HepG2 (cell line): Measurements from ENCODE around the gene BRD3. TPM values are rescaled to one million over a fixed set of nuclear protein-coding genes. Genes with fewer than 3 reads are reported as not detected.

Experiments used
- ATAC-seq: fragments of 200-7000 bp; cut with Tn5 transposase; 3 replicates; pipeline ENCODE4 v1.9.1; 2020; ENCODE audit warnings: mild to moderate bottlenecking, moderate library complexity
- BruUV-seq: library from RNA; stranded (reverse); fragments of 400-500 nt; replicated peaks from 2 replicates; lab custom pipeline; 2021; lab: Mats Ljungman, UMichigan
- CTCF ChIA-PET: fragments of 300-600 bp; formaldehyde crosslinking; extraction: SDS; loops from one replicate; lab custom pipeline; 2021; ENCODE audit warnings: low total read pairs, inconsistent platforms, low intra/inter-chr PET ratio; lab: Yijun Ruan, JAX
- POLR2A ChIA-PET: fragments of 350-600 bp; sonication (Branson Sonifier 250); formaldehyde crosslinking; loops from one replicate; lab custom pipeline; 2020; ENCODE audit warnings: antibody characterized with exemption, inconsistent platforms; lab: Yijun Ruan, JAX
- DNase-seq: peaks from one replicate; pipeline ENCODE4 v3.0.0-alpha.2; 2015; ENCODE audit warnings: low spot score
- FAIRE-seq: peaks from 3 replicates; lab custom pipeline; 2011; peaks lifted over from hg19 to GRCh38; lab: Jason Lieb, UNC
- H2AFZ ChIP-seq: one replicate; pipeline ENCODE4 v1.6.1; 2011; ENCODE audit warnings: low read length, inconsistent platforms
- H3K27ac ChIP-seq: fragments of 300-600 bp; 3 replicates; pipeline ENCODE4 v1.8.0; 2011; ENCODE audit warnings: mixed run types, mild to moderate bottlenecking, mixed read lengths, low read length, inconsistent platforms; ENCODE audit not compliant: insufficient read depth; ENCODE audit errors: extremely low read length
- H3K27me3 ChIP-seq, 2 experiments: fragments of 200-600 bp in 1 of 2; 2 replicates in 1 of 2; 3 replicates in 1 of 2; pipeline versions ENCODE4 v1.6.0 to v1.8.0; 2011; ENCODE audit warnings: low read length in 2 of 2, mild to moderate bottlenecking in 2 of 2, moderate library complexity in 2 of 2, inconsistent platforms in 1 of 2; ENCODE audit not compliant: insufficient read depth in 2 of 2, control insufficient read depth in 1 of 2
- H3K36me3 ChIP-seq, 2 experiments: fragments of 200-600 bp in 1 of 2; replicated peaks in 1 of 2; 2 replicates in 1 of 2; 3 replicates in 1 of 2; pipeline versions ENCODE4 v1.5.1 to v1.8.0; 2011; ENCODE audit warnings: low read length in 2 of 2, inconsistent platforms in 1 of 2; ENCODE audit not compliant: insufficient read depth in 2 of 2, control insufficient read depth in 1 of 2
- H3K4me1 ChIP-seq: 2 replicates; pipeline ENCODE4 v1.5.1; 2012; ENCODE audit warnings: low read length, inconsistent platforms; ENCODE audit not compliant: insufficient read depth
- H3K4me2 ChIP-seq: 2 replicates; pipeline ENCODE4 v1.6.0; 2011; ENCODE audit warnings: low read depth, low read length, inconsistent platforms
- H3K4me3 ChIP-seq, 3 experiments: fragments of 200-600 bp in 1 of 3; sonication (generic), shearing (Covaris generic) in 1 of 3; replicated peaks in 1 of 3; 2 replicates each; pipeline ENCODE4 v1.5.1; 2011 to 2016; ENCODE audit warnings: low read length in 3 of 3, inconsistent platforms in 2 of 3, low read depth in 2 of 3, mild to moderate bottlenecking in 2 of 3, control low read depth in 1 of 3, mixed read lengths in 1 of 3; ENCODE audit not compliant: insufficient read depth in 1 of 3
- H3K79me2 ChIP-seq: one replicate; pipeline ENCODE4 v1.6.1; 2011; ENCODE audit warnings: low read length, inconsistent platforms; ENCODE audit not compliant: insufficient read depth
- H3K9ac ChIP-seq: 2 replicates; pipeline ENCODE4 v1.6.0; 2011; ENCODE audit warnings: mild to moderate bottlenecking, low read depth, low read length, inconsistent platforms; ENCODE audit not compliant: insufficient read depth
- H3K9me3 ChIP-seq: 2 replicates; pipeline ENCODE4 v1.5.1; 2012; ENCODE audit warnings: mild to moderate bottlenecking, low read length
- H4K20me1 ChIP-seq: 2 replicates; pipeline ENCODE4 v1.6.0; 2011; ENCODE audit warnings: inconsistent platforms, mild to moderate bottlenecking, low read length, moderate library complexity; ENCODE audit not compliant: insufficient read depth
- BRCA1 ChIP-seq: sonication (generic); formaldehyde crosslinking; IDR thresholded peaks from 2 replicates; pipeline ENCODE4 v1.4.0; 2020; ENCODE audit warnings: missing genetic modification reagents
- CEBPG ChIP-seq: IDR thresholded peaks from 2 replicates; pipeline ENCODE4 v1.6.1; 2016
- ETV6 ChIP-seq: sonication (generic); formaldehyde crosslinking; conservative IDR thresholded peaks from 2 replicates; pipeline ENCODE4 v1.4.0; 2020; ENCODE audit warnings: missing genetic modification reagents
- FOXJ3 ChIP-seq: sonication (generic); formaldehyde crosslinking; IDR thresholded peaks from 2 replicates; pipeline ENCODE4 v1.4.0; 2020; ENCODE audit warnings: missing genetic modification reagents, mild to moderate bottlenecking, borderline replicate concordance
- HNRNPUL1 ChIP-seq: fragments of 200-400 bp; formaldehyde crosslinking; IDR thresholded peaks from 2 replicates; pipeline ENCODE4 v1.6.1; 2017; ENCODE audit warnings: low read depth, mild to moderate bottlenecking, low read length, moderate library complexity
- MAFK ChIP-seq, 2 experiments: IDR thresholded peaks in 1 of 2; conservative IDR thresholded peaks in 1 of 2; 2 replicates each; pipeline ENCODE4 v1.6.1; 2011; ENCODE audit warnings: improper control_type of control experiment in 2 of 2, low read length in 2 of 2
- MED8 ChIP-seq: sonication (generic); formaldehyde crosslinking; IDR thresholded peaks from 2 replicates; pipeline ENCODE4 v1.8.1; 2023; ENCODE audit warnings: mild to moderate bottlenecking, missing genetic modification reagents; ENCODE audit not compliant: insufficient replicate concordance
- NCOA2 ChIP-seq: sonication (generic); formaldehyde crosslinking; IDR thresholded peaks from 2 replicates; pipeline ENCODE4 v1.8.0; 2022; ENCODE audit warnings: inconsistent platforms
- RBM39 ChIP-seq: fragments of 200-400 bp; formaldehyde crosslinking; IDR thresholded peaks from one replicate; pipeline ENCODE4 v1.6.1; 2018; ENCODE audit warnings: antibody characterized with exemption, mild to moderate bottlenecking, low read depth, low read length; ENCODE audit not compliant: poor library complexity, severe bottlenecking
- SP140L ChIP-seq: sonication (generic); formaldehyde crosslinking; IDR thresholded peaks from 2 replicates; pipeline ENCODE4 v1.4.0; 2020; ENCODE audit warnings: missing genetic modification reagents, borderline replicate concordance
- SP2 ChIP-seq: sonication (generic); formaldehyde crosslinking; IDR thresholded peaks from 2 replicates; pipeline ENCODE4 v1.5.1; 2020; ENCODE audit warnings: mild to moderate bottlenecking, missing genetic modification reagents
- TAF15 ChIP-seq: fragments of 200-400 bp; formaldehyde crosslinking; IDR thresholded peaks from one replicate; pipeline ENCODE4 v1.6.1; 2018; ENCODE audit warnings: mild to moderate bottlenecking, low read depth, low read length; ENCODE audit not compliant: poor library complexity, severe bottlenecking
- THAP8 ChIP-seq: sonication (generic); formaldehyde crosslinking; IDR thresholded peaks from 2 replicates; pipeline ENCODE4 v1.5.1; 2020; ENCODE audit warnings: missing genetic modification reagents, mild to moderate bottlenecking, borderline replicate concordance
- XBP1 ChIP-seq: sonication (generic); formaldehyde crosslinking; IDR thresholded peaks from 2 replicates; pipeline ENCODE4 v1.5.0; 2020; ENCODE audit warnings: missing genetic modification reagents
- ZNF207 ChIP-seq: fragments of 450-650 bp; IDR thresholded peaks from 2 replicates; pipeline ENCODE4 v1.6.1; 2016; ENCODE audit warnings: antibody characterized with exemption, borderline replicate concordance
- ZNF607 ChIP-seq: sonication (generic); formaldehyde crosslinking; IDR thresholded peaks from 2 replicates; pipeline ENCODE4 v1.5.1; 2020; ENCODE audit warnings: missing genetic modification reagents, mild to moderate bottlenecking, borderline replicate concordance
- ZNF660 ChIP-seq: sonication (generic); formaldehyde crosslinking; IDR thresholded peaks from 2 replicates; pipeline ENCODE4 v1.5.1; 2020; ENCODE audit warnings: mild to moderate bottlenecking, low read depth, missing genetic modification reagents, borderline replicate concordance
- ZNF781 ChIP-seq: sonication (generic); formaldehyde crosslinking; IDR thresholded peaks from 2 replicates; pipeline ENCODE4 v1.5.1; 2020; ENCODE audit warnings: borderline replicate concordance, mild to moderate bottlenecking, missing genetic modification reagents; ENCODE audit errors: not compliant biosample characterization
- WGBS: methylation state at CpG from one replicate; pipeline ENCODE4 v1.1.6; 2017; ENCODE audit warnings: low lambda C conversion rate; 5-methylcytosine and 5-hydroxymethylcytosine counted together
- in situ Hi-C: cut with HindIII; loops from 2 replicates; pipeline ENCODE4 v1.10.0; 2017; ENCODE audit warnings: low pct_unique_long_range_greater_than_20kb; ENCODE audit not compliant: extremely low pct_ligation_motif_present
- intact Hi-C: fragments of 100-400 bp; cut with micrococcal nuclease; formaldehyde crosslinking; loops from one replicate; pipeline ENCODE4 v1.10.0; 2022; ENCODE audit not compliant: unreplicated experiment
- polyA plus RNA-seq, 8 experiments: library from polyadenylated mRNA; depleted of rRNA in 3 of 8; stranded (reverse) in 7 of 8; unstranded in 1 of 8; fragments of >200 nt; fragmentation: Illumina TruSeq in 4 of 8; extraction: Trizol in 4 of 8; gene quantifications; 2 replicates each; pipeline versions ENCODE4 v1.2.1 to v1.2.3, GENCODE V29; 2011 to 2016; ENCODE audit warnings: low read depth in 4 of 8, missing spikeins in 1 of 8, mixed read lengths in 1 of 8; ENCODE audit not compliant: insufficient read depth in 1 of 8
- total RNA-seq, 5 experiments: library from RNA; depleted of rRNA; stranded (reverse); fragments of >200 nt; fragmentation: Illumina TruSeq; extraction: Trizol; gene quantifications; 2 replicates each; pipeline ENCODE4 v1.2.3, GENCODE V29; 2016; ENCODE audit warnings: low read depth in 1 of 5
- TF ChIP-seq, protein P1 (sequence below), 2 experiments: sonication (generic) in 1 of 2; formaldehyde crosslinking in 1 of 2; IDR thresholded peaks; 2 replicates each; pipeline versions ENCODE4 v1.4.0 to v1.6.1; 2016 to 2020; ENCODE audit warnings: borderline replicate concordance in 1 of 2, low read depth in 1 of 2, mild to moderate bottlenecking in 1 of 2, missing genetic modification reagents in 1 of 2

The BRD3 gene
- total and polyA plus RNA-seq, 2 of the 13 experiments (the other 11 are each of a cell fraction or from before 2014, with no cell fraction given): 5.9 to 12.9 TPM

- no TSS peak for BruUV-seq
- H3K4me2 ChIP-seq: no peak overlapping the region
- ChIA-PET CTCF (no interaction called here), POLR2A (no interaction called here)
- ATAC-seq (no peak), FAIRE-seq (no peak), DNase-seq (no peak)
- H3K9me3 ChIP-seq: no peaks in the 10 kb centered on the region
- H3K36me3 ChIP-seq: peaks cover 42 to 72% of the 10 kb centered on the region in 2 experiments
- H3K27me3 ChIP-seq: no peaks in the 10 kb centered on the region
- H4K20me1 ChIP-seq: no peaks in the 10 kb centered on the region
- H3K4me1 ChIP-seq: peaks cover 4% of the 10 kb centered on the region
- no peak for TF ChIP-seq ETV6 (CRISPR knock-in tag)
- TF ChIP-seq HNRNPUL1: no peak
- no peak for TF ChIP-seq SP2
- TF ChIP-seq ZNF607 (CRISPR knock-in tag): no peak
- TF ChIP-seq TAF15: no peak
- TF ChIP-seq NCOA2 (CRISPR knock-in tag): no peak
- TF ChIP-seq FOXJ3 (CRISPR knock-in tag): no peak
- TF ChIP-seq ZNF207: no peak
- TF ChIP-seq SP140L (CRISPR knock-in tag): no peak
- no peak for TF ChIP-seq ZNF660 (CRISPR knock-in tag)
- no peak for TF ChIP-seq THAP8 (CRISPR knock-in tag)
- no peak for TF ChIP-seq MAFK (conservative IDR thresholded peaks at IDR 0.05 in 1 of 2, IDR thresholded peaks at IDR 0.05 in 1 of 2; ENCODE audit: low read length in 2 of 2)
- TF ChIP-seq XBP1: no peak
- no peak for TF ChIP-seq BRCA1 (CRISPR knock-in tag)
- TF ChIP-seq, protein P1, sequence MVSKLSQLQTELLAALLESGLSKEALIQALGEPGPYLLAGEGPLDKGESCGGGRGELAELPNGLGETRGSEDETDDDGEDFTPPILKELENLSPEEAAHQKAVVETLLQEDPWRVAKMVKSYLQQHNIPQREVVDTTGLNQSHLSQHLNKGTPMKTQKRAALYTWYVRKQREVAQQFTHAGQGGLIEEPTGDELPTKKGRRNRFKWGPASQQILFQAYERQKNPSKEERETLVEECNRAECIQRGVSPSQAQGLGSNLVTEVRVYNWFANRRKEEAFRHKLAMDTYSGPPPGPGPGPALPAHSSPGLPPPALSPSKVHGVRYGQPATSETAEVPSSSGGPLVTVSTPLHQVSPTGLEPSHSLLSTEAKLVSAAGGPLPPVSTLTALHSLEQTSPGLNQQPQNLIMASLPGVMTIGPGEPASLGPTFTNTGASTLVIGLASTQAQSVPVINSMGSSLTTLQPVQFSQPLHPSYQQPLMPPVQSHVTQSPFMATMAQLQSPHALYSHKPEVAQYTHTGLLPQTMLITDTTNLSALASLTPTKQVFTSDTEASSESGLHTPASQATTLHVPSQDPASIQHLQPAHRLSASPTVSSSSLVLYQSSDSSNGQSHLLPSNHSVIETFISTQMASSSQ (IDR thresholded peaks at IDR 0.05; ENCODE audit: low read depth): no peak
- TF ChIP-seq, protein P1 (CRISPR knock-in tag; IDR thresholded peaks at IDR 0.05; ENCODE audit: borderline replicate concordance): no peak
- TF ChIP-seq RBM39: no peak
- no peak for TF ChIP-seq MED8 (CRISPR knock-in tag)
- TF ChIP-seq CEBPG: no peak
- no peak for TF ChIP-seq ZNF781 (CRISPR knock-in tag)
- peaks cover 20% of the 10 kb centered on the region for H3K79me2 ChIP-seq
- H2AFZ ChIP-seq: no peak overlapping the region
- no peak overlapping the region for H3K4me3 ChIP-seq
- 96% methylated on average over 11 of the region's 14 CpGs for WGBS
- no peak overlapping the region for H3K27ac ChIP-seq
- intact Hi-C loops: no loop called here
- in situ Hi-C loops: no loop called here
- H3K9ac ChIP-seq: no peak overlapping the region
Observed at GRCh38 chr9:134050726-134051125, 17.1 kb downstream of the BRD3 start.
